HG03064 (cell line): Measurements from ENCODE around the gene RBM19.

Source experiments
- ATAC-seq: cut with Tn5 transposase; IDR thresholded peaks from one replicate; pipeline ENCODE4 v1.9.1; 2021; ENCODE audit warnings: low read depth; ENCODE audit not compliant: unreplicated experiment

RBM19 gene

GRCh38 chr12:113793250-113793649, 172.9 kb downstream of the RBM19 start:
- no peak for ATAC-seq

GRCh38 chr12:113792450-113792849, 173.7 kb downstream of the RBM19 start:
- ATAC-seq, result no peak

DNA sequence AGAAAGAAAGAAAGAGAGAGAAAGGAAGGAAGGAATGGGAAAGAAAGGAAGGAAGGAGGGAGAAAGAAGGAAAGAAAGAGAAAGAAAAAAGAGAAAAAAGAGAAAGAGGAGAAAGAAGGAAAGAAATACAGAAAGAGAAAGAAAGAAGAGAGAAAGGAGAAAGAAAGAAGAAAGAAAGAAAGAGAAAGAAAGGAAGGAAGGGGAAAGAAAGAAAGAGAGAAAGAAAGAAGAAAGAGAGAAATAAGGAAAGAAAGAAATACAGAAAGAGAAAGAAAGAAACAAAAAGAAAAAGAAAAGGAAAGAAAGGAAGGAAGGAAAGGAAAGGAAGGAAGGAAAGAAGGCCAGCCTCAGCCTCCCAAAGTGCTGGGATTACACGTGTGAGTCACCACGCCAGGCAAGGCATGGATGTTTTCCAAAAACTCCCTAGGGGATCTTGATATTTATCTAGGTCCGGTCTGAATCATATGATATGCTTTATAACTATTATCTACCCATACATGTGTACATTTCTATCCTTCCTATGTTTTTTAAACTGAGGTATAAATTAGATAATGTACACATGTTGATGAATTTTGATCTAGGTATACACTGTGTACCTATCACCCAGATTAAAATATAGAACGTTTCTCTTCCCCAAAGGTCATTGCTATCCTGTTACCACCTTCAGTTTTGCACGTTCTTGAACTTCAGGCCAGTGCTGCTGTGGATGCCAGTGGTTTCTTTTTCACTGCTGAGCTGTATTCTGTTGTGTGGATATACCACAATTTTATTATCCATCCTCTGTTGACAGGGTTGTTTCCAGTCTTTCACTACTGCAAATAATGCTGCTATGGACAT, 177.9 kb downstream of the RBM19 start:
- no peak for ATAC-seq

DNA sequence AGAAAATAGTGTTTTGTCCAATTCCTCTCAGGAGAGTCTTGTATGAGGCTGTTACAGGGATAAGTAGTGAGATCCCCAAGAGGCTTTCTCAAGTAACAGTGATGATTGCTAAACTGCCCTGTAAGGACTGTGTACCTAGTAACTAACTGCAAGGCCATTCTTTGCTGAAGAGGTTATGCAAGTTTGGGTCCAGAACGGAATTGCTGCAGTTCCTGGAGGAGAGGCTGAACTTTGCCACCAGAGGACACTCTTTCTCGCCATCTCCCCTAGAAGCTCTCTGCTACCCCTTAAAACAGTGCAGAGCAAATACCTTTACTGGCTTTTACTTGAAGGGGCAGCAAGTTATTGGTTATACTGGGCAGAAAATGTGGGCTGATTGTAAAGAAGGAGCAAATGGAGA, 180.0 kb downstream of the RBM19 start:
- ATAC-seq, result no peak

- ATAC-seq, result no peak
Observed at GRCh38 chr12:113783811-113784210, 182.3 kb downstream of the RBM19 start.

- ATAC-seq, result no peak
Observed at GRCh38 chr12:113782873-113783272, 183.3 kb downstream of the RBM19 start.

- ATAC-seq, result no peak
Observed at GRCh38 chr12:113781415-113782198, 184.5 kb downstream of the RBM19 start.

DNA sequence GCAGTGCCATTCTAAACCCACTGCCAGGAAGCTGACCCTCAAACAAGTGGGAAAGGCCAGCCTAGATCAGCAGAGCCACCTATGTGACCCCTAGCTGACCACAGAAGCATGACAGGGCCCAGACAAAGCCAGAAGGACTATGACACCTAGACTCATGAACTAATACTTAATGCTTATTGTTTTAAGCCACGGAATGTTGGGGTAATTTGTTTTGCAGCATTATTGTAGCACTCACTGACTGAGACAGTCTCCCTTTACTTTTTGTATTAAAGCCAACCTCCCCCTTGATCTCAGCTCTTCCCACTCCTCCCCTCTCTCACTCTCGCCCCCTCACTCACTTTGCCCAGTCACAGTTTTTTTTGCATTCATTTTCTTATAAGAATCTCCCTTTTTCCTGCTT, 186.4 kb downstream of the RBM19 start:
- ATAC-seq, result no peak

- ATAC-seq, result no peak
Observed at GRCh38 chr12:113778432-113779132, 187.5 kb downstream of the RBM19 start.

GRCh38 chr12:113777751-113778150, 188.4 kb downstream of the RBM19 start:
- ATAC-seq, result no peak

DNA sequence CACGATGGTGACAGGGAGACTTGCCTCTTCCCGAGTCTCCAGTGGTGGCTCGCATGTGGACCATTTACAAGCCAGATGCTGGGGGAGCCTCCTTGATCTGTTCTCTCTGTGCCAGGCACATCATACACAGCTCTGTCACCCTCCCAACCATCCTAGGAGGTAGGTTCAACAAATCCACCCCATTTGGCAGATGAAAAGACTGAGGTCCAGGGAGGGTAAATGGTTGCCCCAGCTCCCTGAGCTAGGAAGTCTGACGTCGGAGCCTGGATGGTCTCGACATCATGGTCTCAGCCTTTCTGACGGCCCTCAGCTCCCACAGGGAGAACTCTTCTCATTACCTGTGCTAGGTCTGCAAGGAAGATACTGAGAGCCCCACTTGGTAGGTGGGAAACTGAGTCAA, 189.6 kb downstream of the RBM19 start:
- ATAC-seq, result no peak

DNA sequence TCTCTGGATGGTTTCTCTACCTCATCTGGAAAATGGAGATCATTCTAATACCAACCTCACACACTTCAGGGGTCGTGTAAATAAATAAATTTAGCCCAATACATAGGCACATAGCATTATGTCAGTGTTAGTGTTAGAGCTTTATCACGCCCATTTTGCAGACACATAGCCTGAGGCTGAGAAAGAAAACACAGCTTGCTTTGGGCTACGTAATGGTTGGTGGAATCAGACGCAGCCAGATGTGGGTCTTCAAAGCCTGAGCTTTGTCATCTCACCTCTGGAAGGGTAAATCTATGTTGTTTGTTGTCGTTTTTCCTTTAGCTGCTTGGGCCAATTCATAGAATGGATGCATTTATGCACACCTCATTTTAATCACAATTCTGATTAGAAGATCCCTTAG, 191.6 kb downstream of the RBM19 start:
- ATAC-seq, result no peak

DNA sequence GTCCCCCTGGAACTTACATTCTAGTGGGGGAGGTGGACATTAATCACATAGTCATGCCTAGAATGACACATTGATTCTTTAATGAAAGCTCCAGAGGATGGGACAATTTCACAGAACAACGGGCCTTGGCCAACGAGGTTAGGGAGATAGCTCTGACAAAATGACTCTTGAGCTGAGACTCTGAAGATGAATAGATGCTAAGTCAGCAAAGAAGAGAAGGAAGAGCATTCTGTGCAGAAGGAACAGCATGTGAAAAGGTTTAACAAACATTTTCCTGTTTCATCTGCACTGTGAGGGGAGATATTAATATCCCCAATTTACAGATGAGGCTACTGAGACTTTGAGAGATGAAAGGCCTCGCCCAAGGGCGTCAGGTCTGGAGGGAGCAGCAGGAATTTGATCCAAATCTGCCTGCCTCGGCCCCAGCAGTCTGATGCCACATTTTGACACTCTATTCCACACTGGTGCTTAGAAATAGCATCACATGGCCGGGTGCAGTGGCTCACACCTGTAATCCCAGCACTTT, 193.6 kb downstream of the RBM19 start:
- no peak for ATAC-seq

GRCh38 chr12:113770389-113770865, 195.7 kb downstream of the RBM19 start:
- no peak for ATAC-seq

GRCh38 chr12:113769305-113769704, 196.8 kb downstream of the RBM19 start:
- no peak for ATAC-seq

DNA sequence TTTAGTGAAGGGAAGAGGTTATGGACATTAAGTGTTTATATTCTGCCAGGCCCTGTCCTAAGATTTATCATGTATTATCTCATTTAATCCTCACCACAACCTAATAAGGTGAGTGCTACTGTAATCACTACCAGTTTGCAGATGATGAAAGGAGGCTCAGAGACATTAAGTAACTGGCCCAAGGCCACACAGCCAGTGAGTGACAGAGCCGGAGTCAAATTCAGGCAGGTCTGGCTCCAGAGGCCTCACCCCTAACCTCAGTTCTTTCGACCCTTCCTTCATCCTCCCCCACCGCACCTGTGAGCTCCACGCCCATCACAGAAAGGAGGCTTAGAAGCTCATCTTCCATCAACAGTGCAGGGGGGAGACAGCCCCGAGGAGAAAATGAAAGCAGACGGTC, 197.3 kb downstream of the RBM19 start:
- ATAC-seq, result no peak

DNA sequence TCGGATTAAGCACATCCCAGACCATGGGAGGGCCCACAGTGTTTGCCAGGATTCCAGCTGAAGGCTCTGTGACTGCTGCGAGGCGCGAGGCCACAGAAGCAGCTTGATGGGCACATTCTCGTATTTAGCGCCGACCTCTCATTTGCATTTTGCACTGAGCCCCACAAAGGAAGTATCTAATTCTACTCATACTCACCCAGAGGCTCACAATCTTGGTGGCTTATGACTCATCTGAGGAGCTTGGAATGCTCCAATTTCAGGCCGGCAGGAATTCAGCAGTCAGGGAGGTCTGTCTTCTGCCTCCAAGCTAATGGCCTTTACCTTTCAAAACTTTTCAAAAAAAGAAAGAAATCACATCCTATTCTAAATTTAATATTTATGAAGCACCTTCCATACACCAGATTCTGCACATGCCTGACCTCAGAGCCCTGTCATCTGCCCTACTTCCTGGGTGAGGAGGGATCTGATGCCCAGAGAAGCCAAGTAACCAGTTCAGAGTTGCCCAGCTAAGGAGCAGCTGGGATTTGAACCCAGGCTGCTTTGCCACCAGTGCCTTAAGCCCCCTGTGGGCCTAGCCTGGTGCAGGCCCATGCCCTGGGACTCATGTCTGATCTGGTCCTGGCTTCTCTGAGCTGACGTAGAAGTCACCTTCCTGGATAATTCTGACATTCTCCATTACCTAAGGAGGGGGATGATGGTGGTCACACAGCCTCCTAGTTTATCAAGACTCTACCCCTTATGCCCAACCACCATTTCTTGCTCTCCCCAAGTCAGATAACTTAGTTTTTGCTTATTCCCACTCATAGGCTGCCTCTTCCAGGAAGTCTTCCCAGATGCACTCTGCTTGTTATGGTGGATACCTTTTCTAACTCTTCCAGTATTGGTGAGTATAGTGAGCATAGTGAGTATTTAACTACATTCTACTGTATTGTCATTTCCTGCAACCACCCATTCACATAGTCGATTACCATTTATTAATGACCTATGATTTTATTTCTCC, 198.9 kb downstream of the RBM19 start:
- ATAC-seq, result no peak
